IMR-90 (cell line): Measurements from ENCODE around the gene NPHP4.

ENCODE experiments used
- BHLHE40 ChIP-seq: fragments of 150-350 bp; IDR thresholded peaks from 2 replicates; pipeline ENCODE4 v1.6.1; 2016; ENCODE audit warnings: mild to moderate bottlenecking, low read depth, low read length
- CEBPB ChIP-seq: IDR thresholded peaks from 2 replicates; pipeline ENCODE4 v1.6.1; 2012; ENCODE audit warnings: low read depth, low read length, improper control_type of control experiment
- CHD1 ChIP-seq: IDR thresholded peaks from 2 replicates; pipeline ENCODE4 v1.6.1; 2012; ENCODE audit warnings: low read depth, low read length, improper control_type of control experiment
- FOS ChIP-seq: fragments of 150-350 bp; IDR thresholded peaks from 2 replicates; pipeline ENCODE4 v1.6.1; 2016; ENCODE audit warnings: low read depth, low read length
- MAZ ChIP-seq: IDR thresholded peaks from 2 replicates; pipeline ENCODE4 v1.6.1; 2012; ENCODE audit warnings: low read depth, mild to moderate bottlenecking, low read length, improper control_type of control experiment, moderate library complexity, borderline replicate concordance
- MXI1 ChIP-seq: IDR thresholded peaks from 2 replicates; pipeline ENCODE4 v1.6.1; 2012; ENCODE audit warnings: low read depth, mild to moderate bottlenecking, low read length, moderate library complexity, borderline replicate concordance
- NFE2L2 ChIP-seq: fragments of 150-350 bp; IDR thresholded peaks from 2 replicates; pipeline ENCODE4 v1.6.1; 2016; ENCODE audit warnings: low read depth, mild to moderate bottlenecking, low read length
- POLR2A ChIP-seq: IDR thresholded peaks from 2 replicates; pipeline ENCODE4 v1.6.1; 2012; ENCODE audit warnings: mild to moderate bottlenecking, low read depth, low read length
- RAD21 ChIP-seq: IDR thresholded peaks from 2 replicates; pipeline ENCODE4 v1.6.1; 2012; ENCODE audit warnings: low read length, improper control_type of control experiment
- RCOR1 ChIP-seq: IDR thresholded peaks from 2 replicates; pipeline ENCODE4 v1.6.1; 2012; ENCODE audit warnings: mild to moderate bottlenecking, low read length, improper control_type of control experiment; ENCODE audit not compliant: insufficient replicate concordance
- TF ChIP-seq, protein P1 (sequence below): conservative IDR thresholded peaks from 2 replicates; pipeline ENCODE4 v1.5.1; 2012; ENCODE audit warnings: mild to moderate bottlenecking, low read depth, low read length, improper control_type of control experiment
- TF ChIP-seq, protein P2 (sequence below): fragments of 150-350 bp; IDR thresholded peaks from 2 replicates; pipeline ENCODE4 v1.6.1; 2017; ENCODE audit warnings: mild to moderate bottlenecking, antibody characterized with exemption, low read length, low read depth

DNA sequence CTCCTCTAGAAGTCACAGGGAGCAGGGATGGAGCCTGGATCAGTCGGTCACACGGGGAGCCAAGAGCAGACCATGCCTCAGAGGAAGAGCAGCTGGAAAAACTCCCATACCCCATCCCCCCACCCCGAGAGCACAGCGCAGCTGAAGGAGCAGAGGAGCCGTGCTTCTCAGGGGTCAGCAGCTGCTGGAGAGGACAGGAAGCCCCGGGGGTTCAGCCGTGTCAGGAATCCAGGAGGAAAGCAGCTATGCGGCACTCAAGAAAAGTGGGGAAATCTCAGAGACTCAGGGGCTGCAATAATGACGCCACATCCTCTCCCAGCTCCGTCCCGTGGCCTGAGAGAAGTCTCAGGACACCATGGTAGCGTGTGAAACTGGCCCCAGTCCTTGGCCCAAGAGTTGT lies 102.3 kb downstream of the NPHP4 start:
- TF ChIP-seq, protein P1, sequence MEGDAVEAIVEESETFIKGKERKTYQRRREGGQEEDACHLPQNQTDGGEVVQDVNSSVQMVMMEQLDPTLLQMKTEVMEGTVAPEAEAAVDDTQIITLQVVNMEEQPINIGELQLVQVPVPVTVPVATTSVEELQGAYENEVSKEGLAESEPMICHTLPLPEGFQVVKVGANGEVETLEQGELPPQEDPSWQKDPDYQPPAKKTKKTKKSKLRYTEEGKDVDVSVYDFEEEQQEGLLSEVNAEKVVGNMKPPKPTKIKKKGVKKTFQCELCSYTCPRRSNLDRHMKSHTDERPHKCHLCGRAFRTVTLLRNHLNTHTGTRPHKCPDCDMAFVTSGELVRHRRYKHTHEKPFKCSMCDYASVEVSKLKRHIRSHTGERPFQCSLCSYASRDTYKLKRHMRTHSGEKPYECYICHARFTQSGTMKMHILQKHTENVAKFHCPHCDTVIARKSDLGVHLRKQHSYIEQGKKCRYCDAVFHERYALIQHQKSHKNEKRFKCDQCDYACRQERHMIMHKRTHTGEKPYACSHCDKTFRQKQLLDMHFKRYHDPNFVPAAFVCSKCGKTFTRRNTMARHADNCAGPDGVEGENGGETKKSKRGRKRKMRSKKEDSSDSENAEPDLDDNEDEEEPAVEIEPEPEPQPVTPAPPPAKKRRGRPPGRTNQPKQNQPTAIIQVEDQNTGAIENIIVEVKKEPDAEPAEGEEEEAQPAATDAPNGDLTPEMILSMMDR = no peak
- TF ChIP-seq RAD21 (no peak), CEBPB (no peak), MAZ (no peak), MXI1 (no peak), BHLHE40 (no peak), POLR2A (no peak), CHD1 (no peak), FOS (no peak), NFE2L2 (no peak), RCOR1 (no peak)
- TF ChIP-seq, protein P2, sequence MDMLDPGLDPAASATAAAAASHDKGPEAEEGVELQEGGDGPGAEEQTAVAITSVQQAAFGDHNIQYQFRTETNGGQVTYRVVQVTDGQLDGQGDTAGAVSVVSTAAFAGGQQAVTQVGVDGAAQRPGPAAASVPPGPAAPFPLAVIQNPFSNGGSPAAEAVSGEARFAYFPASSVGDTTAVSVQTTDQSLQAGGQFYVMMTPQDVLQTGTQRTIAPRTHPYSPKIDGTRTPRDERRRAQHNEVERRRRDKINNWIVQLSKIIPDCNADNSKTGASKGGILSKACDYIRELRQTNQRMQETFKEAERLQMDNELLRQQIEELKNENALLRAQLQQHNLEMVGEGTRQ = no peak
